Sigmoid colon (tissue), 4 donors: ENCODE measurements around the gene CLTA.

Experiments
- CTCF ChIP-seq, 4 experiments: fragments of 450-650 bp in 3 of 4; fragments of 200-600 bp in 1 of 4; IDR thresholded peaks; one replicate each; pipeline ENCODE4 v1.5.1; 2016 to 2019; ENCODE audit warnings: antibody characterized with exemption in 4 of 4, mild to moderate bottlenecking in 3 of 4, moderate library complexity in 2 of 4
- EP300 ChIP-seq, 4 donors: sonication (generic); formaldehyde crosslinking; IDR thresholded peaks; one replicate each; pipeline ENCODE4 v1.6.1; 2017; ENCODE audit warnings: antibody characterized with exemption in 4 of 4
- POLR2AphosphoS5 ChIP-seq, 4 donors: sonication (generic); formaldehyde crosslinking; IDR thresholded peaks; one replicate each; pipeline ENCODE4 v1.6.1; 2017; ENCODE audit warnings: antibody characterized with exemption in 4 of 4

- TF ChIP-seq CTCF (IDR thresholded peaks at IDR 0.05) (no peak), POLR2AphosphoS5 (IDR thresholded peaks at IDR 0.05) (no peak), EP300 (IDR thresholded peaks at IDR 0.05) (no peak)
Measured at GRCh38 chr9:36188212-36188611, 2.5 kb upstream of the CLTA start.
